Left forelimb (tissue), 1 donor: ENCODE measurements around the gene MAPK11.

Source experiments
- DNase-seq: peaks from one replicate; pipeline ENCODE4 v3.0.0-alpha.2; 2018; ENCODE audit warnings: low spot score

Gene MAPK11

DNA sequence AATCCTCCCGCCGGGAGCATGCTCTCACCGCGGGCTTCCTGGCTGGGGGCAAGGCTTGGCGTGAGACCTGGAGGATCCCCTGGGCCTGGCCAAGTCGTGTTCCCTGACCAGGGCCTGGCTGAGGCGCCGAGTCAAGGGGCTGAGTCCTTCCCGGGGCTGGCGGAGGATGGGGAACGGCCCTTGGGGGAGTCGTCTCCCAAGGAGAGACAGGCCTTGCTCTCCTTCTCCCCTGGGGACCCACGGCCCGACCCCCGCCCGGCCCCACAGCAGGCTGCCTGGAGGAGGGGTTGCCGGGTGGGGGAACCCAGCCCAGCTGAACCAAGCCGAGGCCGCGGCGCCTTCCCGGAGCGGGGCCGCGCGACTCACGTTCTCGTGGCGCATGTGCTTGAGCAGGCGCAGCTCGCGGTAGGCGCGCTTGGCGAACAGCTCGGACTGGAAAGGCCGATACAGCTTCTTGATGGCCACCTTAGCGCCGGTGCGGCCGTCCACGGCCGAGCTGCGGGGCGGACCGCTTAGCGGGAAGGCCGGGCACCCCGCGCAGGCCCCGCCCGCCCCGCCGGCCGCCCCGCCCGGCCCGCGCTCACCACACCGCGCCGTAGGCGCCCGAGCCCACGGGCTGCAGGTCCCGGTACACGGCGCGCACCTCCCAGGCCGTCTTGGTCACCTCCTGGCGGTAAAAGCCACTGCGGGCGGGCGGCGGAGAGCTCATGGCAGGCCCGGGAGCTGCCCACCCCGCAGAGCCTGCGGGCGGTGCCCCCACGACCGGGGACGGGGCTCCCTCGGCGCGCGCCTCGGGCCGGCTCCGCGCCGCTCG lies 9.2 kb downstream of the MAPK11 start:
- no peak for DNase-seq

DNA sequence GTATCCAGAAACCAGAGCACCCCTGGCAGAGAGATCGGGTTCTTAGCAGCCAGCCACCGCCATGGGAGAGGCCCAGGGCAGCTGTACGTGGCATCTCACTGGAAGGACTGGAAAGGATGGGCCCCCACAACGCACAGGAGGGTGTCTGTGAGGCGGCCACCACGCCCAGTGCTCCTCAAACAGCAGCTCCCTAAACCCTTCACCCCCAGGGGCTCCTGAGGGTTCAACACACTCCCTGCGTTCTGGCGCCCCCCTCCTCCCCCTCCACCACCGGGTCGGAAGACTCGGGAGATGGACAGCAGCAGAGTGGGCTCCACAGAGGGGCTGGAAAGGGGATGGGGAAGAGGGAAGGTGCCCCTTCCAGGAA lies 9.8 kb downstream of the MAPK11 start:
- no peak for DNase-seq

DNA sequence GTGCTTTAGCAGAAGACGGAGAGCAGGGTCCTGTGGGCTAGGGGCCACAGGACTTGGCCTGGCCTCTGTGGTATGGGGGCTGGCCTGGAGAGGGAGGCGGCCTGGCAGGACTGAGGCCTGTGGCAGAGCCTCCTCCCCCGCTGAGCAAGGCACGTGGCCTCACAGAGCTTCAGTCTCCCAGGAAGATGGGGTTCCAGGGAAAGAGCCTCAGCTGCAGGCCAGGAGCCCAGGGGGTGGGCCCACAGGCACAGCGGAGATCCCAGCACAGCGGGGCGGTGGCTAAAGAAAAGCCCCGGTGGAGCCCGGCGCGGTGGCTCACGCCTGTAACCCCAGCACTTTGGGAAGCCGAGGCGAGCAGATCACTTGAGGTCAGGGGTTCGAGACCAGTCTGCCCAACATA lies 10.9 kb downstream of the MAPK11 start:
- DNase-seq, result no peak

DNA sequence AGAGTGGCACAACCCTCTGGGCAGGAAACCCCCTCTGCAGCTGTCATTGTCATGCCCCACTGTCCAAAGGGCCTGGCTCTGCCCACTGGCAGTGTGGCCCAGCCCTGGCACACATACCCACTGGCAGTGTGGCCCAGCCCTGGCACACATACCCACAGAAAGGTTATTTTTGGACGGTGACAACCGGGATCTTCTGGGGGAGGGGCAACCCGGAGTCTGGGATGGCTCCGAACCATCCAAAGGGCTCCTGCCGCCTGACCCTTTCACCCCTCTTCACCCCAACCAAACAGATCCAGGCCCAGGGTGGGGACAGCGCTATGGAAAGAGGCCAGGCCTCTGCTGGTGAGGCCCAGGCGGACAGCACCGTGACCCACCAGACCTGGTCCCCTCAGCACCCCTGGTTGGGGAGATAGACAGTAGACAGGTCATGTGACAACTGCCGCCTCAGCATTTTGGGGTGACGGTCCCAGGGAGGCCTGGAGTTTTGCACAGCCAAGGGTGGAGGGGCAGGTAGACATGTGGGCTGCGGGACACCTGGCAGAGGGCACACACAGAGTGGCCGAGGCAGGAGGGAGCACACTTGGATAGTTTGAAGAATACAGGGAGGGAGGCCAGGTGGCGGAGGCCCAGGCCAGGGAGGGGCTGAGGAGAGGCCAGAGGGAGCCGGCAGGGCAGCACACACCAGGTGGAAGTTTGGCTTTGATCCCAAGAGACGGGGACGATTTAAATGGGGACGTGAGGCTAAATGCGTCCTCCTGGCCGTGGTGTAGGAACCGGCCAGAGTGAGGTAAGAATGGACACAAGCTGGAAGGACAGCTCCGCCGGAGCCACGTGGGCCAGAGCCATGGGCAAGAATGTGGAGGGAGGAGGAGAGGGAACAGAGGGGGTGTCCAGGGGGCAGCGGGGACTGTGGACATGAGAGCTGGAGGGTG lies 11.6 kb downstream of the MAPK11 start:
- DNase-seq, result no peak

DNA sequence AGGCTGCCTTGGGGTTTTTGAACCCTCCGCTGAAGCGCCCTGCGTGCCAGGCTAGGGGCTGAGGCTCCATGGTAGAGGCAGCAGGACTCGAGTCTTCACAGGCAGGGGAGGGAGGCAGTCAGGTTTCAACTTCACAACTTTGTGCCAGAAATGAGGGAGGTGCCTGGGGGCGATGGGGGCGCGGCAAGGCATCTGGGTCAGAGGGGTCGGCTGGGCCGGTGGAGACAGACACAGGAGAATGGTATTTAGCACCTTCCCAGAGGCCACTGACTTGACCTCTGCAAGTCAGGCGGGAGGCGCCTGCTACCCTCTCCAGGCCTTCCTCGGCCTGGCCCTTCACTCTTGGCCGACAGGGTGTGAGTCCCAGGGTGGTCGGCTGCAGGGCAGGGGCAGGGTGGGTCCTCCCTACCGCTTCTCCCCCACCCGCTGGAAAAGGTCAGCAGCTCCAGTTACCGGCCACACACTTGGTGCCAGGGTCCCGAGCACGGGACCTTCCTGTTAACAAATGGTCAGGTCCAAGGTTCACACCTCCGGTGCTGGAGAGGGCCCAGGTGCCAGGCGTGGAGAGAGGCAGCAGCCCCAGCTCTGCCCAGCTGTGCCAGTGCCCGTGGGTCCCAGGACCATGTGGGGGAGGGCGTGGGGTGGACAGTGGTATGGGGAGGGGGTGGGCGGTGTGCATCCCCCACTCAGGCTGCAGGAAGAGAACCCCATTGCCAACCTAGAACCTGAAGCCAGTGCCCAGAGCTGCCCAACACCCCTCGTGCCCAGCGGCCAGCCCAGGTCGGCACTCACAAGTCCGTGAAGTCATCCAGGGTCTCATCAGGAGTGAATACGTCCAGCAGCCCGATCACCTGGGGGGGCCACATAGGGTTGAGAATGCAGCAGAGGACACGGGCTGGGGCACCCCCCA lies 12.5 kb downstream of the MAPK11 start:
- DNase-seq, result no peak

DNA sequence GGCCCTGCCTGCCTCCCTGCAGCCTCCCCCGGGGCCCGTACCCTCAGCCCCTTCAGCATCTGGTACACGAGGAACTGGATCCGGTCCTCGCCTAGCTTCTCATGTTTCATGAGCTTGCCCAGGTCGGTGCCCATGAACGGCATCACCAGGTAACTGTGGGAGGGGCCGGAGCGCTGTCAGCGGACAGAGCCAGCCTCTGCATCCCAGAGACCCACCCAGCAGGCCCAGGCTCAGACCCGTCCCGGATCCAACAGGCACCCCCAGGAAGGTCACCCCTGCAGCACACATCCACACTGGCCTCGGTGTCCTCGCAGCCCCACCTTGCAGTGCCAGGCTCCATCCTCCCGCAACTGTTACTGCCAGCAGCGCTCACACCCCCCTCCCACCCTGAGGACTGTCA lies 13.1 kb downstream of the MAPK11 start:
- no peak for DNase-seq

DNA sequence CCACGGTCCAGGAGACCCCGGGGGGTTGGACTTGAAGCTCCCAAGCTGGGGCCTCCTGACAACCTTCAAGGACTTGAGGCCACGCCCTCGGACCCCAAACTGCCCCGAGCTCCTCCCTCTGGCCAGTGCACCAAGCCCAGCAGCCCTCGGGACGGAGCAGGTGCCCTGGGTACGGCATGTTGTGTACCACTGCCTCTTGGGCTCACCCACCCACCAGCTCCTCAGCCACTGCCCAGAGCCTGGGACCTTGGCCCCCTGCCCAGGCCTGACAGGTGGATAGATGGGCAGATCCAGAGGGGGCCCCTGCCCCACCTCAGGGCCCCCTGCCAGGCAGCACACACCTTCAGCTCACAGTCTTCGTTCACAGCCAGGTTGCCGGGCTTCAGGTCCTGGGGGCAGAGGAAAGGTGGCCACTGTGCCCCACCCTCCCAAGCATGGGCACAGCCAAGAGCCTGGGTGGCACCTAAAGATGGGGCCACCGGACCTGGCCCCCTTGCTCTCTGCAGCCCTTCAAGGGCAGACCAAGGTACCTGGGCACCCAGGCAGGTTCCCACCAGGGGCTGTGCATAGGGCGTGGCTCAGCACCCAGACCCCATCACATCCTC lies 13.8 kb downstream of the MAPK11 start:
- no peak for DNase-seq

DNA sequence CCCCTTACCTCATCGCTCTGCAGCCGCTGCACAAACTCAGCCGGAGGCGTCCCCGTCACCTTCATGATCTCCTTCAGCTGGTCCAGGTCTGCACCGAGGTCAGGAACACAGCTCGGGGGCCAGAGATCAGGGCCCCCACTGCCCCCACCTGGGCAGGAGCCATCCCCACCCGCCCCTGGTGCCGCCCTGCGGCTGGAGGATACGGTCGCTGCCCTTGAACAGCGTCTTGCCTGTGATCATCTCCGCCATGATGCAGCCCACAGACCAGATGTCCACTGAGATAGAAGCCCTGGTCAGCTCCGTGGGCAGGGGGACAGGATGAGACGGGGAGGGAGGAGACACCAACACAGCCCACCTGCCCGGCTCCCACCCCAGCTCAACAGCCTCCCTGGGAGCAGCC lies 14.6 kb downstream of the MAPK11 start:
- no peak for DNase-seq

DNA sequence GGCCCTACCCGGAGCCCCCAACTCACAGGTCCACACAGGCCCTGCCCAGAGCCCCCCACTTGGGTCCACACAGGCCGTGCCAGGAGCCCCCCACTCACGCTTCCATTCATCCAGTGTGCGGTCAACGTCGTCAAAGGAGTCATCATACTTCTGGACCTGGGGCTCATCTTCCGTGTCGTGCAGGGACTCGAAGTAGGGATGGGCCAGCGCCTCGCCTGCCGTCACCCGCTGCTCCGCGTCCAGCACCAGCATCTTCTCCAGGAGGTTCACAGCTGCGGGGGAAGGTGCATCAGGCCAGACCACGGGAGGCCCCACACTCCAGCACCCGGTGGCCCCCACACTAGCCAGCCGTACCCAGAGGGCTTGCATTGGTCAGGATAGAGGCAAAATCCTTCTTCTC lies 15.1 kb downstream of the MAPK11 start:
- DNase-seq, result no peak

DNA sequence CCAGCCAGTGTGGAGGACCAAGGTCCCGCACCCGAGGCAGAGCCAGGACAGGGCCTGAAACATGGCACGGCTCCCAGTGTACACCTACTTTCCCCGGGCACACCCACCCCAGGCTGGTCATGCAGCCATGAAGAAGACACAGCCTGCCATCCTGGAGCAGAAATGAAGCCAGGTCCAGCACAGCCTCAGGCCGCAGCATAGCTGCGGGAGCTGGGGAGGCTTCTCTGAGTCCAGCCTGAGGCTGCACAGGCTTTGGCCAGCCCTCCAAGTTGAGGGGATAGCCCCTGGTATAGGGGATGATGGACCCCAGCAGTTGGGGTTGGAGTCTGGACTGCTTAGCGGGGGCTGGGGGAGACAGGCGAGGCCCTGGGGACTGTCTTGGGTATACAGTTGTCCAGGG lies 16.2 kb downstream of the MAPK11 start:
- no peak for DNase-seq

DNA sequence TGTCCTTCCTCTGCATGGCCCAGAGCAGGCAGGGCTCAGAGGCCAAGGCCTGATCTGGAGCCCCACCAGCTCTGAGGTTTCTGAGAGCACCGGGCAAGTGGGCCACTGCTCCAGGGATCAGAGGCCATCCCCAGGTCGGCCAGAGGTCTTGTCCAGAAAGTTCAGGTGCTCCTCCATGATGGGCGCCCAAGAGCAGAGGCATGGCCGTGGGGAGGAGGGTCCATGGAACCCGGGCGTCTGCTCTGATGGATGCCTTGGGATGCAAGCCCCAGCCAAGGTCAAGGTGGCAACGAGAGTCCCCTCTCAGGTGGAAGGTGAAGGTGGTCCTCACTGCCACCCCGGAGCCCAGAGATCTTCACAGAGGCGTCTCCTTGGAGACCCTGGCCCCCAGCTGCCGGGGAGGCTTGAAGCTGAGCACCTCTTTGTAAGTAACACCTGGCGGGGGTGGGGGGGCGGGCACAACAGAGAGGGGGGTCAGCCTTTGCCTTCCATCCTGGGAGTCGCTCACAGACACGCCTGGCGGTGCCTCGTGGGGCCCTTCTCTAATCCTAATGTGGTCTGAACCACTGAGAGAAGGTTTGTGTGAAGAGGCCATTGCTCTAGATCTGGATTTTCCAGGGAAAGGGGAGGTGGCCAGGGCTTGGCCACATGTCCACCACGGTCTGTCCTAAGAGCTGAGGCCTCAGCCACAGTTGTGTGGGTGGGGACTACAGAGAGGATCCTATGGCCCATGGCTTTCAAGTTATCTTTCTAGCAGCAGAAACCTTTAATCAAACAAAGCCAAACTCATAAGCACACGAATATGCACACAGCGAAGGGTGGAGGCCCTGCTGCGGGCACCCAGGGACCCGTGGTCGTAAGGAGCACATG lies 16.9 kb downstream of the MAPK11 start:
- DNase-seq, result no peak

DNA sequence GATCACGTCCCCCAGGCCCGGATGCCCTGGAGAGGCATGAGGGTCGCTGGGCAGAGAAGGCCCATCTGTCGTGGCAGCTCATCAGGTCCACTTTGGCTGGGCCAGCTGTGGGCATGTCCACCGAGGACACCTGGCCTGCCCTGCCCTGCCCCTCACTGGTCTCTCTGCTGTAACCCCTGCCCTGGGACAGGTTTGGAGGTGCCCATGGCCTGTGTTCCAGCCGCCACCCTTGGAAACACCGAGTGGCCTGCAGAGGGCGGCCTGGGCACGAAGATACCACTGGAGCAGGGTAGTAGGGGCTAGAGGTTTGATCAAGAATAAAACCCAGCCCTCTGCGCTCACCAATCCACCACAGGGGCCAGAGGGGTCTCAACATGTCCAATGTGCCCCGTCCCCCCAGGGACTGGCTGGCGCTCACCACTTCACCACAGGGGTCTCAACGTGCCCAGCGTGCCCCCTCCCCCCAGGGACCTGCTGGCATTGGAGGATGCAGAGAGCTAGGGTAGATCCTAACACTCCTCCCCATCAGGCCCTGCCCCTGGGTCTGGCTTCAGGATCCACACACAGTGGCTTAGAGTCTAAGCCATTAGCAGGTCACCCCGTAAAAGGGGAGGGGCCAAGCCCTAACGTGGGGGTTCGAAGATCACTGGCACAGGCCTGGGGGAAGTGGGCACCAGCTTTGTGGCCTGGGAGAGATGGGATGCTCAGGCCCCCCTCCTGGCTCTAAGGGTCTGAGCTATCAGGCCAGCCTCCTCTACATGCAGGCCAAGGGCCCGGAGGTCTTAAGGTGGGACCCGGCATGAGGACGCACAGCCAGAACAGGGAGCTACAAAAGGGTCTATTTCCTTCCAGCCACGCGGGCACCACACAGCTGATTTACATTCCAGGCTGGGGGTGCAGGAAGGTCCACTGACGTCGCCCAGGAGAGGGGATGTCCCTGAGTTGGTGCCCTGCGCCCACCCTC lies 17.8 kb downstream of the MAPK11 start:
- peak; percentile 84 for DNase-seq

DNA sequence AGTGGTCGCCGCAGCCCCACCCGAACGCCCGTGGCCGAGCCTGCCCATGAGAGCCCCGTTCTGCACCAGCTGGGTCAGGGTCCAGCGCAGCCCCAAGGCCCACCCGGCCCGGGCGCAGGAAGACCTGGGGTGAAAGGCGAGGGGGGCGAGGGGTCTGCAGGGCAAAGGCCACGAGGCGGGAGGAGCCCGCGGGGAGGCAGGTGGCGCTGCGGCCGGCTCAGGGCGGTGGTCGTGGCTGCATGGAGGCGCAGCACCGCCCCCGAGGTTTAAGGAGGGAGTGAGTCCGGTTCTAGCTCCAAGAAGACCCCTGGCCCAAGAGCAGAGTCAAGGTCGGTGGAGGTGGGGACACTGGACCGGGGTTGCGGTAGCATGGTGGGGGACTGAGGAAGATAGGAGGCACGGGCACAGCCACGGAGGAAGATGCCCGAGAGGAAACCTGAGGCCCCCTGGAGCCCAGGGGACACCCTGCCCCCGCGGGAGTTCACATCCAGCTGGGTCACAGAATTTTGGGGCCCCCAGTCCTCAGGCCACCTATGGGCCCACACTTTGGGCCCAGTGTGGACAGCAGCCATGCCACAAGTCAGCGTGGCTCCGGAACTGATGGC lies 18.6 kb downstream of the MAPK11 start:
- DNase-seq, result no peak

DNA sequence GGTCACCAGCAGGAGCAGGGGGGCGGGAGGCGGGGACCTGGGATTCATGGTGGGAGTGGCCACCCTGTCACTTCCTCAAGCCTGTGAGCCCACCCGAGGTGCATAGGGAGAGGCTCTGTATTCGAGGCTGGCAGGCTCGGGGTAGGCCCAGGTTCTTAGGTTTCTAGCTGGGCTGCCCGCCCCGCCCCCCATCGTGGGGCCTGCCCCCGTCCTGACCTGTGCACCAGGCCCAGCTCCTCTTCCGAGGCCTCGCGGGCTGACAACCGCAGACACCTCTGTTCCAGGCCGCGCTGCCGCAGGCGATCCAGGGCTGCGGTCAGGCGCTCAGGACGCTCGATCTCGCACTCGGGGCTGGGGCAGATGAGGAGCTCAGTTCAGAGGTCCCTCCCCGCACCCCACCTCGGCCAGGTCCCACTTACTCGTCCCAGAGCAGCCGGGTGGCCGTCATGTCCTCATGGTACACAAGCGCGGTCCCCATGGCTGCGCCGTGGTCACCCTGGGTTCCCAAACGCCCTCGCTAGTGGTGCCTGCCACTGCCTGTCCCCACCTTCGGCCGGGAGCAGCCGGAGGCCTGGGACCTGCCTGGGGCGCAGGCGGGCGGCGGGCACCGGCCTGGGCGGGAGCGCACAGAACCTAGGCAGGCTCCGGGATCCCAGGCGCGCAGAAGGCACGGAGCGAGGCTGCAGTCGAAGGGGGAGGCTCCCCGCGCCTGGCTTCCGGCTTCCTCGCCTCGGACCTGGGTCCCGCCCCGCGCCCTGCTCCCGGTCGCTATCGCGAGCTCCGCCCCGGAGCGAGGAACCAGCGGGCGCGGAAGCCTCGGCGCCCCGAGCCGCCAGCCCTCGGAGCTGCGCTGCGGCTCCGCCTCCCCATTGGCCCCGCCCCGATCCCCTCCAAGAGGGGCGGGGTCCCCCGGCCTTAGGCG lies 19.4 kb downstream of the MAPK11 start, which contains the start of gene HDAC10:
Gene HDAC10 (minus strand): TSS at position 711 of the 922 bp plus-strand sequence. CDS start 233 bp downstream, at position 478.
- DNase-seq, result peak; percentile 80

DNA sequence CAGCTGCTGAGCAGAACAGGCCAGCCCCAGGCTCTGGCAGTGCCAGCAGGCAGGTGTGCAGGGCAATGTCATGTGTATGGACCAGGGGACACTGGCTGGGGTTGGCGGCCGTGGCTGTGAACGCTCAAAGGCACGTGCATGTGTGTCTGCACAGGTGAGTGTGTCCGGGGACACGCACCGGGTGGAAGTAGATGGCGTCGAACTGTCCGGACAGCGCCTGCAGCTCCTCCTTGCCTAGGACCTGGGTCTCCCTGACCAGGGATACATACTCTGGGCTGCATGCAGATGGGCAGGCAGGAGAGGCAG lies 20.0 kb downstream of the MAPK11 start:
- no peak for DNase-seq

DNA sequence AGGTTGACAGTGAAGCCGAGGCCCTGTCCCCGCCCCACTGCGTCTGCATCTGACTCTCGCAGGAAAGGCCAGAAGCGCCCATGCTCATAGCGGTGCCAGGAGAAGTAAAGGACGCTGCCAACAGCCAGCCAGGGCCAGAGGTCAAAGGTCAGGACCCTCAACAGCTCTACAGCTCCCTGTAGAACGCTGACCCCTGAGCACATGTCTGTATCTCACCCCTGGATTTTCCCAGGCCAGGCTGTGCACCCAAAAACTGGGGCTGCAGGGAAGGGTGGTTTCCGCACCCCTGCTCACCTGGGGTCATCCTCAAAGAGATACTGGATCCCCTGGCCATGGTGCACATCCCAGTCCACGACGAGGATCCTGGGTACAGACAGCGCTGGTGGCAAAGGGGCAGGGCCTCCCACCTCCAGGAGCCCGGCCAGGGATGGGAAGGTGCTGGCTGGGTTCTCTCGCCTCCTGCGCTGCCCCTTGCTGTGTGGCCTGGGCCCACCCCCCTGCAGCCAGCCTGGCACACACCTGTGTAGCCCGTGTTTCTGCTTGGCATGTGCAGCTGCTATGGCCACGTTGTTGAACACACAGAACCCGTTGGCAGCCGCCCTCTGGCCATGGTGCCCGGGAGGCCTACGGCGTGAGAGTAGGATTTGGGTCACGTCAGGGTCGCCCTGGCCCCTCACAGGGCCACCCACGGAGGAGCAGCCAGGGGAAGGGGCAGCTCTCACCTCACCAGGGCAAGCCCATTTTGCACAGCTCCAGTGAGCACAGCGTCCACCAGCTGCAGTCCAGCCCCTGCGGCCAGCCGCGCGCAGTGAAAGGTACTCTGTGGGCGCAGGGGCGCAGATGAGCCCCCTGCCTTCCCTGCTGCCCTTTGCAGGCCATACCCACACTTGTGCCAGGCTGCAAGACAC lies 20.6 kb downstream of the MAPK11 start:
- no peak for DNase-seq
